WERI-Rb-1 (cell line): Measurements from ENCODE around the gene PRKCH.

Source experiments
- DNase-seq: peaks from one replicate; pipeline ENCODE4 v3.0.0-alpha.2; 2020
- H3K27ac ChIP-seq: fragments of 250-450 bp; sonication (Bioruptor Pico); 2 replicates; pipeline ENCODE4 v1.5.1; 2020; ENCODE audit warnings: mild to moderate bottlenecking, moderate library complexity
- H3K27me3 ChIP-seq: fragments of 250-450 bp; sonication (Bioruptor Pico); 2 replicates; pipeline ENCODE4 v1.5.1; 2021; ENCODE audit warnings: mild to moderate bottlenecking, low read depth, moderate library complexity; ENCODE audit not compliant: insufficient read depth, severe bottlenecking
- H3K36me3 ChIP-seq: fragments of 250-450 bp; sonication (Bioruptor Pico); 2 replicates; pipeline ENCODE4 v1.5.1; 2020; ENCODE audit warnings: mild to moderate bottlenecking, moderate library complexity
- H3K4me3 ChIP-seq: 2 replicates; pipeline ENCODE4 v1.5.1; 2011; ENCODE audit warnings: low read depth, mild to moderate bottlenecking, control low read depth, low read length
- H3K9me3 ChIP-seq: fragments of 250-450 bp; sonication (Bioruptor Pico); 2 replicates; pipeline ENCODE4 v1.5.1; 2021; ENCODE audit warnings: mild to moderate bottlenecking, moderate library complexity; ENCODE audit not compliant: severe bottlenecking
- TF ChIP-seq, protein P1 (sequence below): IDR thresholded peaks from 2 replicates; pipeline ENCODE4 v1.5.1; 2011; ENCODE audit warnings: low read depth, mild to moderate bottlenecking, control low read depth, inconsistent platforms, low read length

PRKCH gene

DNA sequence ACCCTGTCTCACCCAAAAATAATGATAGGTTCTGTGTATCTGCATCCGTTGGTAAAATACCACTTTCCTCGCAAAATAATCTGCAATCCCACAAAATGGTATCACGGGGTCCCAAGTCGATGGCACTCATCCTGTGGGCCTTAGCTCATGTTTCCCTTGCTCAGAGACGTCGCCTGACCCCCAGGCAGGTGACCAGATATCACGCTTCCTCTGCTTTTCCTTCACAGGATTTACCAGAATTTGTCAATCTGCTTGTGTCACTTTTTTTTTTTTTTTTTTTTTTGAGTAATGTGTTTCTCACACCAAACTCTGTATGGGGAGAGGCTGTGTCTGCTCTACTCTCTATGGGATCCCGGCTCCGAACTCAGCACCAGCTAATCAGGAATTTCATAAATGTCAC lies 162.7 kb downstream of the PRKCH start:
- TF ChIP-seq, protein P1, sequence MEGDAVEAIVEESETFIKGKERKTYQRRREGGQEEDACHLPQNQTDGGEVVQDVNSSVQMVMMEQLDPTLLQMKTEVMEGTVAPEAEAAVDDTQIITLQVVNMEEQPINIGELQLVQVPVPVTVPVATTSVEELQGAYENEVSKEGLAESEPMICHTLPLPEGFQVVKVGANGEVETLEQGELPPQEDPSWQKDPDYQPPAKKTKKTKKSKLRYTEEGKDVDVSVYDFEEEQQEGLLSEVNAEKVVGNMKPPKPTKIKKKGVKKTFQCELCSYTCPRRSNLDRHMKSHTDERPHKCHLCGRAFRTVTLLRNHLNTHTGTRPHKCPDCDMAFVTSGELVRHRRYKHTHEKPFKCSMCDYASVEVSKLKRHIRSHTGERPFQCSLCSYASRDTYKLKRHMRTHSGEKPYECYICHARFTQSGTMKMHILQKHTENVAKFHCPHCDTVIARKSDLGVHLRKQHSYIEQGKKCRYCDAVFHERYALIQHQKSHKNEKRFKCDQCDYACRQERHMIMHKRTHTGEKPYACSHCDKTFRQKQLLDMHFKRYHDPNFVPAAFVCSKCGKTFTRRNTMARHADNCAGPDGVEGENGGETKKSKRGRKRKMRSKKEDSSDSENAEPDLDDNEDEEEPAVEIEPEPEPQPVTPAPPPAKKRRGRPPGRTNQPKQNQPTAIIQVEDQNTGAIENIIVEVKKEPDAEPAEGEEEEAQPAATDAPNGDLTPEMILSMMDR: no peak
- Histone ChIP-seq H3K4me3 (no peak overlapping the region), H3K27ac (no peak overlapping the region), H3K27me3 (no peaks in the 10 kb centered on the region), H3K9me3 (no peaks in the 10 kb centered on the region), H3K36me3 (no peaks in the 10 kb centered on the region)
- DNase-seq: no peak

DNA sequence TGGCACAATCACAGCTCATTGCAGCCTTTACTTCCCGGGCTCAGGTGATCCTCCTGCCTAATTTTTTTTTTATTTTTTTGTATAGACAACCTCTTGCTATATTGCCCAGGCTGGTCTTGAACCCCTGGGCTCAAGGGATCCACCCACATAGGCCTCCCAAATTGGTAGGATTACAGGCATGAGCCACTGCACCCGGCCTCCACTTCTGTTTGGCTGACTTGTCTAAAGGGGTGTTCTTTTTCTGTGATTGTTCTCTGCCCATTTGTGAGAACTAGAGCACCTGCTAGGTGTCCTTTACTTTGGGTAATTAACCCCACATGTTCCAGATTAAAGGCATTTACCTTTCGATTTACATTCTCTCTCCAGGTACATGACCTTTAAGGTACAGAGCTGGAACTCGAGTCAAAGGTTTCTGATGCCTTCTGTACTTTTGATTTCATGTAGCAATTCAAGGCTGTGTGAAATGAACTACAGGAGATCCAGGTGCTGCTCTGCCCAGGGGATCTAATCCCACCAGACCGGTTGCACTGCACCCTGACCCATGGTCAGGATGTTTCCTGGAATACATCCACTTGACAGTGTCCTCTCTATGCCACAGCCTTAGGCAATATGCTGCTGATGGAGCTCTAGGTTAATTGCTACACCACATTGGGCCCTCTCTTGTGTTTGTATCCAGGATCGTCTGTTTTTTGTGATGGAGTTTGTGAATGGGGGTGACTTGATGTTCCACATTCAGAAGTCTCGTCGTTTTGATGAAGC lies 163.6 kb downstream of the PRKCH start:
- H3K9me3 ChIP-seq: no peaks in the 10 kb centered on the region
- no peaks in the 10 kb centered on the region for H3K27me3 ChIP-seq
- no peaks in the 10 kb centered on the region for H3K36me3 ChIP-seq
- H3K27ac ChIP-seq: no peak overlapping the region
- no peak for DNase-seq
- H3K4me3 ChIP-seq: no peak overlapping the region
- TF ChIP-seq, protein P1: no peak

DNA sequence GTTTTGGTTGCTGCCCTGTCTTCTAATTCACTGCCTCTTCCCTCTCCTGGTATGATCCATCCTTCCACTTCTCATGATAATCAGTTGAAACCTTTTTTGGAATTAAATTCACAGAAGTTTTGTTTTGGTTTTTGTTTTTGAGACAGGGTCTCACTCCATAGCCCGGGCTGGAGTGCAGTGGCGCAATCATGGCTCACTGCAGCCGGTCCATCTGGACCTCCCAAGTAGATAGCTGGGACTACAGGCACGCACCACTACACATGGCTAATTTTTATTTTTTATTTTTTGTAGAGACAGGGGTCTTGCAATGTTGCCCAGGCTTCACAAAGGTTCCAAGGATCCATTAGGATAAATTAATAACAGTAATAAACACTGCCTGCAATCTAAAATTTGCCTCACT lies 164.3 kb downstream of the PRKCH start:
- no peak for DNase-seq
- Histone ChIP-seq H3K27me3 (no peaks in the 10 kb centered on the region), H3K36me3 (no peaks in the 10 kb centered on the region), H3K4me3 (no peak overlapping the region), H3K27ac (no peak overlapping the region), H3K9me3 (no peaks in the 10 kb centered on the region)
- TF ChIP-seq, protein P1: no peak

DNA sequence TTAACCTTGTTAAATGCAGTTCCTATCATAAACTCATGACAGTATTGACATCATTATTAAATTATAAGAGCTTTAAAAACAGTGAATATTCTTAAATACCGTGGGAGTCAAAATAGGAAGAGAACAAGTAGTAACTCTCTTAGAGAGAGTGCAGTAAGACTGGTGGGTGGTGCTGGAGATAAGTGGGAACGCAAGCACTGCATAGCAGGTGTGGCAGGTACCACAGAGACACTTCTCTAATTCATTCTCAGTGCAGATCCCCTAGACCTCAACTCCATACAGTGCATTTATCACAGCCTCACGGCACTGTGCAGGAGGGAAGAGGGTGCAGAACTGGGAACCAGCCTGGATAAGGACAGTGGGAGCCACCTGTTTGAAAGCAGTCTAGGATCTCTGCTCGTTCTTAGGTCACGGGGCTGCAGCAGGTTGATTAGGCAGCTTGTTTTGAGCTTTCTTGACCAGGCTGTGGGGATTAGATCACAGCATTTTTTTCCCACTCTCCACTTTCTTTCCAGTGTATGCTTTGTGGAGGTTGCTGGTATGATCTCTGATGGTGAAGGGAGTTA lies 165.6 kb downstream of the PRKCH start:
- Histone ChIP-seq H3K27ac (no peak overlapping the region), H3K9me3 (no peaks in the 10 kb centered on the region), H3K4me3 (no peak overlapping the region), H3K36me3 (no peaks in the 10 kb centered on the region), H3K27me3 (no peaks in the 10 kb centered on the region)
- DNase-seq: no peak
- TF ChIP-seq, protein P1: no peak

DNA sequence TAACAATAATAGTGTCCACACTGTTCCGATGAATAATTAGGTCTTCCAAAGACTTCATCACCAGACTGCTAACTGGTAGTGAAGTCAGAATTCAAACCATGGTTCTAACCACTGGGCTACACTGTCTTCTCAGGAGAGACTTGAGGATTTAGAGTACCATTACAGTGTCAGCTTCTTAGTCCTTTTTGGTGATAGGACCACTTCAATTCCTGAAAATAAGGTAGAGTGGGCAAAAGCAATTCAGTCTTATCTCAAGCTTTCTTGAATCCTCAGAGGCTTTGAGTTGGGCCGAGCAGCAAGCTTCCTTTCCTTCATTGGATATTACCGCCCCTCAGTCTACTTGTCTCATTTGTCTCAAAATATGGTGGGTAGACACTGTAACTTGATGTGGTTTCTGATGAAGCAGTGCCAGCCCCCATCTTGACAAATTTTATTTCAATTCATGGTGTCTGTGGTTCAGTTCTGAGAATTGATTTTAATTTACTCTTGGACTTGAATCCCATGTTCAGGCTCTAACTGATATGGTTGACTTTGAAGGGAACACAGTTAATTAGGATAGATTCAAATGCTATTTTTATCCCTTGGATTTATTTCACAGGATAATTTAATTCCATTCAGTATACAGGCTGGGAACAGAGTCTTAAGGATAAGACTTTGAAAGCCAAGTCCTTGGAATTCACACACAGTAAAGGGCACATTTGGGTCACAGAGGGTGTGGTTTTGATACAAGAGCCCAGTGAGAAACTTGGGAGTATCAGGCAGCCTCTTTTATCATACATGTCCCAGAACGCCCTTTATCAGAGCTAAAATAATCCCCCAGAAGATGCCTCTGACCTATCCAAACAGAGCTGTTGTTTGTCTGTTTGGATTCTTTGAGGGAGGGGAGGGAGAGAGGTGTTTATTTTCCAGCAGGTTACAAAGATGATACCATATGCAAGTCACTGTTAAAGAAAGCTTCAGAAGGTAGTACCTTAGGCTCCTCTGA lies 167.3 kb downstream of the PRKCH start:
- no peaks in the 10 kb centered on the region for H3K36me3 ChIP-seq
- H3K27ac ChIP-seq: no peak overlapping the region
- no peak for DNase-seq
- no peaks in the 10 kb centered on the region for H3K27me3 ChIP-seq
- H3K9me3 ChIP-seq: no peaks in the 10 kb centered on the region
- TF ChIP-seq, protein P1: no peak
- H3K4me3 ChIP-seq: no peak overlapping the region
